ENCODE data around the gene SREK1. TPM values are rescaled to one million over a fixed set of nuclear protein-coding genes. Genes with fewer than 3 reads are reported as not detected.
A peak's percentile ranks its signal among the peaks of the same experiment; 100 is the strongest.
"Not testable (repeated sequence)": the region's sequence is repeated elsewhere in the genome, so short reads cannot be mapped to it uniquely, and the experiment has no call there.

Gene SREK1
- total RNA-seq, 1 donor from 2014 or later, result 65.9 TPM

- no peaks in the 10 kb centered on the region for H3K27me3 ChIP-seq
- no peak for TF ChIP-seq CTCF (IDR thresholded peaks at IDR 0.05)
- DNase-seq, result no peak
- H3K4me3 ChIP-seq, result no peak overlapping the region
- intact Hi-C loops (cut with DNase I), result no loop called here
- no peaks in the 10 kb centered on the region for H3K9me3 ChIP-seq
- no peak overlapping the region for H3K27ac ChIP-seq
- H3K4me1 ChIP-seq, result no peaks in the 10 kb centered on the region
- no peaks in the 10 kb centered on the region for H3K36me3 ChIP-seq
- ATAC-seq, result no peak
Measured at GRCh38 chr5:66129144-66129543, 15.0 kb upstream of the SREK1 start.

GRCh38 chr5:66130493-66130892, 13.6 kb upstream of the SREK1 start:
- Histone ChIP-seq H3K36me3 (no peaks in the 10 kb centered on the region), H3K27ac (no peak overlapping the region), H3K4me1 (no peaks in the 10 kb centered on the region), H3K27me3 (no peaks in the 10 kb centered on the region), H3K4me3 (no peak overlapping the region), H3K9me3 (no peaks in the 10 kb centered on the region)
- intact Hi-C loops (cut with DNase I), result no loop called here
- ATAC-seq, result no peak
- no peak for DNase-seq
- TF ChIP-seq CTCF (IDR thresholded peaks at IDR 0.05), result no peak

GRCh38 chr5:66134407-66134861, 9.7 kb upstream of the SREK1 start:
- no peak for DNase-seq
- H3K9me3 ChIP-seq, result no peaks in the 10 kb centered on the region
- peak; percentile 78 for ATAC-seq
- TF ChIP-seq CTCF (IDR thresholded peaks at IDR 0.05), result no peak
- intact Hi-C loops (cut with DNase I), result no loop called here
- no peaks in the 10 kb centered on the region for H3K4me1 ChIP-seq
- H3K4me3 ChIP-seq, result no peak overlapping the region
- H3K36me3 ChIP-seq, result no peaks in the 10 kb centered on the region
- no peak overlapping the region for H3K27ac ChIP-seq
- no peaks in the 10 kb centered on the region for H3K27me3 ChIP-seq

GRCh38 chr5:66136053-66136452, 8.0 kb upstream of the SREK1 start:
- no peak for DNase-seq
- Histone ChIP-seq H3K27me3 (no peaks in the 10 kb centered on the region), H3K9me3 (no peaks in the 10 kb centered on the region), H3K4me3 (no peak overlapping the region), H3K4me1 (no peaks in the 10 kb centered on the region), H3K27ac (no peak overlapping the region), H3K36me3 (no peaks in the 10 kb centered on the region)
- no peak for ATAC-seq
- TF ChIP-seq CTCF (IDR thresholded peaks at IDR 0.05), result no peak
- intact Hi-C loops (cut with DNase I), result no loop called here

GRCh38 chr5:66136944-66137343, 7.2 kb upstream of the SREK1 start:
- H3K4me3 ChIP-seq; H3K27me3 ChIP-seq; intact Hi-C loops (cut with DNase I); DNase-seq; H3K4me1 ChIP-seq; H3K27ac ChIP-seq; ATAC-seq; H3K9me3 ChIP-seq; H3K36me3 ChIP-seq: not testable (repeated sequence)

GRCh38 chr5:66138637-66139317, 5.3 kb upstream of the SREK1 start:
- peaks cover 5% of the 10 kb centered on the region for H3K4me1 ChIP-seq
- H3K9me3 ChIP-seq, result no peaks in the 10 kb centered on the region
- no peaks in the 10 kb centered on the region for H3K27me3 ChIP-seq
- H3K27ac ChIP-seq, result no peak overlapping the region
- H3K36me3 ChIP-seq, result no peaks in the 10 kb centered on the region
- no peak for TF ChIP-seq CTCF (IDR thresholded peaks at IDR 0.05)
- DNase-seq (no peak), ATAC-seq (no peak)
- H3K4me3 ChIP-seq, result no peak overlapping the region
- intact Hi-C loops (cut with DNase I), result no loop called here
